Measurements from ENCODE around the gene SDK1.

GRCh38 chr7:3971323-3971722 is 670.3 kb downstream of the SDK1 start:
- TF ChIP-seq, protein P1, sequence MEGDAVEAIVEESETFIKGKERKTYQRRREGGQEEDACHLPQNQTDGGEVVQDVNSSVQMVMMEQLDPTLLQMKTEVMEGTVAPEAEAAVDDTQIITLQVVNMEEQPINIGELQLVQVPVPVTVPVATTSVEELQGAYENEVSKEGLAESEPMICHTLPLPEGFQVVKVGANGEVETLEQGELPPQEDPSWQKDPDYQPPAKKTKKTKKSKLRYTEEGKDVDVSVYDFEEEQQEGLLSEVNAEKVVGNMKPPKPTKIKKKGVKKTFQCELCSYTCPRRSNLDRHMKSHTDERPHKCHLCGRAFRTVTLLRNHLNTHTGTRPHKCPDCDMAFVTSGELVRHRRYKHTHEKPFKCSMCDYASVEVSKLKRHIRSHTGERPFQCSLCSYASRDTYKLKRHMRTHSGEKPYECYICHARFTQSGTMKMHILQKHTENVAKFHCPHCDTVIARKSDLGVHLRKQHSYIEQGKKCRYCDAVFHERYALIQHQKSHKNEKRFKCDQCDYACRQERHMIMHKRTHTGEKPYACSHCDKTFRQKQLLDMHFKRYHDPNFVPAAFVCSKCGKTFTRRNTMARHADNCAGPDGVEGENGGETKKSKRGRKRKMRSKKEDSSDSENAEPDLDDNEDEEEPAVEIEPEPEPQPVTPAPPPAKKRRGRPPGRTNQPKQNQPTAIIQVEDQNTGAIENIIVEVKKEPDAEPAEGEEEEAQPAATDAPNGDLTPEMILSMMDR (IDR thresholded peaks at IDR 0.05) = no peak
- TF ChIP-seq POLR2A (IDR thresholded peaks at IDR 0.05) = no peak
